Neural progenitor cell (in vitro differentiated cells): ENCODE measurements around the gene MATCAP1. TPM values are rescaled to one million over a fixed set of nuclear protein-coding genes. Genes with fewer than 3 reads are reported as not detected.

Experiments
- DNase-seq: peaks from one replicate; pipeline ENCODE4 v3.0.0-alpha.2; 2016; ENCODE audit warnings: low spot score
- H2AFZ ChIP-seq: fragments of 200-600 bp; sonication (generic); replicated peaks from 2 replicates; pipeline ENCODE4 v1.6.1; 2016; ENCODE audit warnings: antibody characterized with exemption
- H3F3A ChIP-seq: fragments of 200-600 bp; sonication (generic); 2 replicates; pipeline ENCODE4 v1.6.1; 2016; ENCODE audit warnings: antibody characterized with exemption, low read depth
- H3K27ac ChIP-seq: fragments of 200-600 bp; sonication (generic); 2 replicates; pipeline ENCODE4 v1.5.1; 2016; ENCODE audit warnings: mild to moderate bottlenecking
- H3K27me3 ChIP-seq: fragments of 200-600 bp; sonication (generic); 2 replicates; pipeline ENCODE4 v1.6.1; 2016; ENCODE audit warnings: mild to moderate bottlenecking, moderate library complexity
- H3K36me3 ChIP-seq: fragments of 200-600 bp; sonication (generic); 2 replicates; pipeline ENCODE4 v1.5.1; 2016
- H3K4me1 ChIP-seq: fragments of 200-600 bp; sonication (generic); 2 replicates; pipeline ENCODE4 v1.6.1; 2016; ENCODE audit warnings: mixed run types
- H3K4me2 ChIP-seq: fragments of 200-600 bp; sonication (generic); 2 replicates; pipeline ENCODE4 v1.6.1; 2016
- H3K4me3 ChIP-seq: fragments of 200-600 bp; sonication (generic); 2 replicates; pipeline ENCODE4 v1.5.1; 2016
- H3K79me2 ChIP-seq: fragments of 200-600 bp; sonication (generic); 2 replicates; pipeline ENCODE4 v1.6.1; 2016; ENCODE audit warnings: low read depth
- H3K9ac ChIP-seq: fragments of 200-600 bp; sonication (generic); 2 replicates; pipeline ENCODE4 v1.6.1; 2016
- H3K9me3 ChIP-seq: fragments of 200-600 bp; sonication (generic); 2 replicates; pipeline ENCODE4 v1.5.1; 2016; ENCODE audit warnings: low read depth
- H4K20me1 ChIP-seq: fragments of 200-600 bp; sonication (generic); 2 replicates; pipeline ENCODE4 v1.6.1; 2016; ENCODE audit warnings: low read depth
- H3K27ac Mint-ChIP-seq: 3 replicates; pipeline ENCODE4 v1.8.0; 2021; ENCODE audit warnings: mixed read lengths
- H3K27me3 Mint-ChIP-seq: 2 replicates; pipeline ENCODE4 v1.8.0; 2022; ENCODE audit warnings: low read depth, mild to moderate bottlenecking, inconsistent platforms, moderate library complexity, mixed read lengths; ENCODE audit not compliant: insufficient read depth
- H3K36me3 Mint-ChIP-seq: 3 replicates; pipeline ENCODE4 v1.8.0; 2021; ENCODE audit warnings: mixed read lengths
- H3K4me1 Mint-ChIP-seq: 3 replicates; pipeline ENCODE4 v1.8.0; 2021; ENCODE audit warnings: mixed read lengths
- H3K4me3 Mint-ChIP-seq: 3 replicates; pipeline ENCODE4 v1.8.0; 2021; ENCODE audit warnings: mild to moderate bottlenecking, moderate library complexity, mixed read lengths
- H3K9me3 Mint-ChIP-seq: 3 replicates; pipeline ENCODE4 v1.8.0; 2020; ENCODE audit warnings: mixed read lengths
- CTCF ChIP-seq: fragments of 200-600 bp; sonication (generic); IDR thresholded peaks from 2 replicates; pipeline ENCODE4 v1.5.1; 2017; ENCODE audit warnings: antibody characterized with exemption, mild to moderate bottlenecking
- EZH2 ChIP-seq: fragments of 200-600 bp; sonication (generic); IDR thresholded peaks from 2 replicates; pipeline ENCODE4 v1.6.1; 2017; ENCODE audit warnings: antibody characterized with exemption, mild to moderate bottlenecking, moderate library complexity
- EZH2phosphoT487 ChIP-seq: fragments of 200-600 bp; sonication (generic); IDR thresholded peaks from 2 replicates; pipeline ENCODE4 v1.6.1; 2017; ENCODE audit warnings: antibody characterized with exemption
- total RNA-seq: library from RNA; depleted of rRNA; stranded (reverse); fragments of >200 nt; gene quantifications from 2 replicates; pipeline ENCODE4 v1.2.3, GENCODE V29; 2015; ENCODE audit warnings: low replicate concordance

The MATCAP1 gene
- total RNA-seq, 1 donor from 2014 or later: 15.7 TPM

GRCh38 chr16:67202426-67202825, 18.7 kb upstream of the MATCAP1 start:
- TF ChIP-seq CTCF: no peak
- TF ChIP-seq EZH2phosphoT487: no peak
- TF ChIP-seq EZH2: no peak
- Histone ChIP-seq H3K27me3 (no peaks in the 10 kb centered on the region), H3K27ac (no peak overlapping the region), H3K36me3 (no peaks in the 10 kb centered on the region), H2AFZ (no peak overlapping the region), H3K9ac (no peak overlapping the region), H3K4me2 (no peak overlapping the region), H3K9me3 (no peaks in the 10 kb centered on the region), H3K79me2 (no peaks in the 10 kb centered on the region), H4K20me1 (peaks cover 35% of the 10 kb centered on the region), H3K4me1 (peaks cover 20% of the 10 kb centered on the region), H3F3A (peaks cover 34% of the 10 kb centered on the region), H3K4me3 (no peak overlapping the region)
- no peak overlapping the region for H3K4me3 Mint-ChIP-seq
- peaks cover 8% of the 10 kb centered on the region for H3K27me3 Mint-ChIP-seq
- peaks cover 7% of the 10 kb centered on the region for H3K4me1 Mint-ChIP-seq
- H3K27ac Mint-ChIP-seq: no peak overlapping the region
- DNase-seq: no peak
- peaks cover 6% of the 10 kb centered on the region for H3K36me3 Mint-ChIP-seq
- H3K9me3 Mint-ChIP-seq: no peaks in the 10 kb centered on the region

- peaks cover 3% of the 10 kb centered on the region for H3K4me1 Mint-ChIP-seq
- H3K27me3 ChIP-seq: no peaks in the 10 kb centered on the region
- no peaks in the 10 kb centered on the region for H3K9me3 Mint-ChIP-seq
- H3K27ac Mint-ChIP-seq: no peak overlapping the region
- no peak overlapping the region for H3K9ac ChIP-seq
- H3F3A ChIP-seq: peaks cover 28% of the 10 kb centered on the region
- peaks cover 12% of the 10 kb centered on the region for H3K4me1 ChIP-seq
- peaks cover 8% of the 10 kb centered on the region for H3K27me3 Mint-ChIP-seq
- no peak overlapping the region for H3K4me2 ChIP-seq
- H3K9me3 ChIP-seq: no peaks in the 10 kb centered on the region
- H3K36me3 Mint-ChIP-seq: peaks cover 8% of the 10 kb centered on the region
- H3K79me2 ChIP-seq: no peaks in the 10 kb centered on the region
- H3K36me3 ChIP-seq: no peaks in the 10 kb centered on the region
- no peak overlapping the region for H2AFZ ChIP-seq
- DNase-seq: no peak
- no peak overlapping the region for H3K27ac ChIP-seq
- peaks cover 31% of the 10 kb centered on the region for H4K20me1 ChIP-seq
- no peak overlapping the region for H3K4me3 ChIP-seq
- H3K4me3 Mint-ChIP-seq: no peak overlapping the region
- no peak for TF ChIP-seq EZH2
- TF ChIP-seq CTCF: no peak
- no peak for TF ChIP-seq EZH2phosphoT487
Observed at GRCh38 chr16:67201411-67202345, 17.9 kb upstream of the MATCAP1 start.

- no peak overlapping the region for H3K27ac ChIP-seq
- peaks cover 24% of the 10 kb centered on the region for H3F3A ChIP-seq
- H3K9ac ChIP-seq: no peak overlapping the region
- Mint-ChIP-seq H3K9me3 (no peaks in the 10 kb centered on the region), H3K27ac (no peak overlapping the region), H3K27me3 (peaks cover 8% of the 10 kb centered on the region), H3K4me1 (no peaks in the 10 kb centered on the region), H3K36me3 (peaks cover 15% of the 10 kb centered on the region), H3K4me3 (no peak overlapping the region)
- peaks cover 7% of the 10 kb centered on the region for H3K4me1 ChIP-seq
- no peaks in the 10 kb centered on the region for H3K36me3 ChIP-seq
- no peak for TF ChIP-seq EZH2
- no peak for TF ChIP-seq CTCF
- TF ChIP-seq EZH2phosphoT487: no peak
- H3K4me3 ChIP-seq: no peak overlapping the region
- H3K9me3 ChIP-seq: no peaks in the 10 kb centered on the region
- no peak for DNase-seq
- peaks cover 32% of the 10 kb centered on the region for H4K20me1 ChIP-seq
- no peak overlapping the region for H2AFZ ChIP-seq
- H3K4me2 ChIP-seq: no peak overlapping the region
- H3K79me2 ChIP-seq: no peaks in the 10 kb centered on the region
- no peaks in the 10 kb centered on the region for H3K27me3 ChIP-seq
Observed at GRCh38 chr16:67200491-67200890, 16.7 kb upstream of the MATCAP1 start.
